Esophagus squamous epithelium (tissue), 4 donors: Measurements from ENCODE around the gene MYO16.

Source experiments
- POLR2A ChIP-seq, 4 donors: fragments of 450-650 bp; IDR thresholded peaks; one replicate each; pipeline ENCODE4 v1.6.1; 2017; ENCODE audit warnings: antibody characterized with exemption in 4 of 4, mild to moderate bottlenecking in 4 of 4, moderate library complexity in 3 of 4
- TF ChIP-seq, protein P1 (sequence below), 6 experiments: fragments of 450-650 bp in 4 of 6; fragments of 200-600 bp in 2 of 6; sonication (generic) in 2 of 6; IDR thresholded peaks; one replicate each; pipeline ENCODE4 v1.5.1; 2016 to 2019; ENCODE audit warnings: antibody characterized with exemption in 6 of 6, mild to moderate bottlenecking in 4 of 6, moderate library complexity in 4 of 6

DNA sequence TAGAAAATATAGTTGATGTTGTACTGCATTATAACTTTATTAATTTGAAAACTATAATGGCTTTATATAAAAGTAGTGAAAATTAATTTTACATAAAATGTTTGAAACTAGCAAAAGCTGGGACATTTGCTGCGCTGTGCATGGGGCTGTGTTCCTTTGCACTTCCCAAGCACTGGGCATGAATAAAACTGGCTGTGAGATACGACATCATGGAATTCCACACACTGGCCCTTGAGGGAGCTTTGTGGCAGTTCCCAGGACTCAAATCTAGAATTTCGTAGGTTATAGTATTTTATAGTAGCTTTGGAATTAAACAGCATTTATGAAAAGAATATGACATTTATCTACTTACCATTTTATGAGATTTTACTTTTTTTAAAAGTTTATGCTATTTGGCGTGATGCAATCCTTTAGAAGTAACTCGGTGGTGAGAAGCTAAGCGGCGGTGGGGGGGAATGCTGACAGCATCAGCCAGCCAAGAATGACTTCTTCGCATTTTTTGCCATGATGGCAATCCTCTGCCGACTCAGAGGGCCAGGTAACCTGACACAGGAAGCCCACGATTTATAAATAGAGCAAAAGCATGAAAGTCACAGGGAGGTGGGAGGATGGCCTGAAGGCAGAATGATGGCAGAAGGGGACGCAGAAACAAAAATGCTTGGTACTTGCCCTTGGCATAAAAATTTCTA lies 553.5 kb downstream of the MYO16 start:
- TF ChIP-seq, protein P1, sequence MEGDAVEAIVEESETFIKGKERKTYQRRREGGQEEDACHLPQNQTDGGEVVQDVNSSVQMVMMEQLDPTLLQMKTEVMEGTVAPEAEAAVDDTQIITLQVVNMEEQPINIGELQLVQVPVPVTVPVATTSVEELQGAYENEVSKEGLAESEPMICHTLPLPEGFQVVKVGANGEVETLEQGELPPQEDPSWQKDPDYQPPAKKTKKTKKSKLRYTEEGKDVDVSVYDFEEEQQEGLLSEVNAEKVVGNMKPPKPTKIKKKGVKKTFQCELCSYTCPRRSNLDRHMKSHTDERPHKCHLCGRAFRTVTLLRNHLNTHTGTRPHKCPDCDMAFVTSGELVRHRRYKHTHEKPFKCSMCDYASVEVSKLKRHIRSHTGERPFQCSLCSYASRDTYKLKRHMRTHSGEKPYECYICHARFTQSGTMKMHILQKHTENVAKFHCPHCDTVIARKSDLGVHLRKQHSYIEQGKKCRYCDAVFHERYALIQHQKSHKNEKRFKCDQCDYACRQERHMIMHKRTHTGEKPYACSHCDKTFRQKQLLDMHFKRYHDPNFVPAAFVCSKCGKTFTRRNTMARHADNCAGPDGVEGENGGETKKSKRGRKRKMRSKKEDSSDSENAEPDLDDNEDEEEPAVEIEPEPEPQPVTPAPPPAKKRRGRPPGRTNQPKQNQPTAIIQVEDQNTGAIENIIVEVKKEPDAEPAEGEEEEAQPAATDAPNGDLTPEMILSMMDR (IDR thresholded peaks at IDR 0.05) = no peak
- no peak for TF ChIP-seq POLR2A (IDR thresholded peaks at IDR 0.05)
